ENCODE data around the gene ZNF665. TPM values are rescaled to one million over a fixed set of nuclear protein-coding genes. Genes with fewer than 3 reads are reported as not detected.
"Not testable (repeated sequence)": the region's sequence is repeated elsewhere in the genome, so short reads cannot be mapped to it uniquely, and the experiment has no call there.

Gene ZNF665
- polyA plus RNA-seq (2013), result 3.2 and 3.7 TPM in 2 replicates

GRCh38 chr19:53192771-53193534 lies at the start of gene ZNF665:
Gene ZNF665 (minus strand): TSS chr19:53193358. CDS start chr19:53182898, 10,460 bp downstream.
- H2BK120ac ChIP-seq (ENCODE audit: insufficient read depth, low read length, poor library complexity), result peak within 1 kb of the TSS; percentile 64
- peak within 1 kb of the TSS; percentile 61 for H4K91ac ChIP-seq (ENCODE audit: low read depth, low read length)
- peak; percentile 81 to 88 for DNase-seq
- H2AK5ac ChIP-seq (ENCODE audit: low read length), result peak within 1 kb of the TSS; percentile 58
- no peaks in the 10 kb centered on the region for H3K27me3 ChIP-seq (ENCODE audit: insufficient read depth, low read length)
- peak within 1 kb of the TSS; percentile 90 for H3K4me3 ChIP-seq (ENCODE audit: low read depth, low read length)
- H3K27ac ChIP-seq (ENCODE audit: low read depth, low read length), result peak within 1 kb of the TSS; percentile 54
- peak within 1 kb of the TSS; percentile 68 for H4K12ac ChIP-seq (ENCODE audit: low read depth, low read length)
- peaks cover 8% of the 10 kb centered on the region for H3K79me2 ChIP-seq (ENCODE audit: control insufficient read depth, insufficient read depth, low read length, poor library complexity)
- peak within 1 kb of the TSS; percentile 98 for H3K4me2 ChIP-seq (ENCODE audit: low read length)
- peak within 1 kb of the TSS; percentile 26 for H2BK5ac ChIP-seq (ENCODE audit: low read depth, low read length, poor library complexity)
- peak within 1 kb of the TSS; percentile 56 for H3K4ac ChIP-seq (ENCODE audit: low read depth, low read length)
- peaks cover 1 to 3% of the 10 kb centered on the region in 2 experiments for H3K36me3 ChIP-seq (ENCODE audit: control insufficient read depth in 1 of 2, insufficient read depth in 2 of 2, low read length in 2 of 2)
- peak within 1 kb of the TSS; percentile 80 for H4K8ac ChIP-seq (ENCODE audit: low read depth, low read length)
- H3K79me1 ChIP-seq (ENCODE audit: low read length), result peaks cover 10% of the 10 kb centered on the region
- H2BK12ac ChIP-seq (ENCODE audit: low read length), result peak within 1 kb of the TSS; percentile 23
- peak within 1 kb of the TSS; percentile 73 for H2AFZ ChIP-seq (ENCODE audit: insufficient read depth, low read length, poor library complexity)
- WGBS (ENCODE audit: extremely low coverage, insufficient coverage, insufficient read length), result no CpG with 5 or more reads among the region's 53 CpGs
- H3K18ac ChIP-seq (ENCODE audit: low read length), result peak within 1 kb of the TSS; percentile 79
- H3K4me1 ChIP-seq (ENCODE audit: control insufficient read depth in 1 of 2, insufficient read depth in 2 of 2, low read length in 2 of 2), result peaks cover 3 to 5% of the 10 kb centered on the region in 2 experiments
- peaks cover 7% of the 10 kb centered on the region for H3K9me3 ChIP-seq (ENCODE audit: insufficient read depth, low read depth, low read length)
- no peak within 1 kb of the TSS for H3K23ac ChIP-seq (ENCODE audit: low read length)
- H3K9ac ChIP-seq (ENCODE audit: low read length), result peak within 1 kb of the TSS; percentile 87
- H3K14ac ChIP-seq (ENCODE audit: low read length), result peak within 1 kb of the TSS; percentile 77

- no peak overlapping the region for H2BK120ac ChIP-seq (ENCODE audit: insufficient read depth, low read length, poor library complexity)
- no peak overlapping the region for H3K18ac ChIP-seq (ENCODE audit: low read length)
- no peak overlapping the region for H2BK12ac ChIP-seq (ENCODE audit: low read length)
- H3K79me2 ChIP-seq (ENCODE audit: control insufficient read depth, insufficient read depth, low read length, poor library complexity), result no peaks in the 10 kb centered on the region
- H3K9me3 ChIP-seq (ENCODE audit: insufficient read depth, low read depth, low read length), result peaks cover 18% of the 10 kb centered on the region
- no peak overlapping the region for H2AFZ ChIP-seq (ENCODE audit: insufficient read depth, low read length, poor library complexity)
- no peak overlapping the region for H3K4me2 ChIP-seq (ENCODE audit: low read length)
- H4K8ac ChIP-seq (ENCODE audit: low read depth, low read length), result no peak overlapping the region
- H2AK5ac ChIP-seq (ENCODE audit: low read length), result no peak overlapping the region
- H3K27ac ChIP-seq (ENCODE audit: low read depth, low read length), result no peak overlapping the region
- no peak overlapping the region for H4K91ac ChIP-seq (ENCODE audit: low read depth, low read length)
- H3K4ac ChIP-seq (ENCODE audit: low read depth, low read length), result no peak overlapping the region
- no CpG with 5 or more reads among the region's 4 CpGs for WGBS (ENCODE audit: extremely low coverage, insufficient coverage, insufficient read length)
- H2BK5ac ChIP-seq (ENCODE audit: low read depth, low read length, poor library complexity), result no peak overlapping the region
- no peak overlapping the region for H3K23ac ChIP-seq (ENCODE audit: low read length)
- H3K4me3 ChIP-seq (ENCODE audit: low read depth, low read length), result no peak overlapping the region
- H3K9ac ChIP-seq (ENCODE audit: low read length), result no peak overlapping the region
- DNase-seq, result no peak
- H4K12ac ChIP-seq (ENCODE audit: low read depth, low read length), result no peak overlapping the region
- H3K27me3 ChIP-seq (ENCODE audit: insufficient read depth, low read length), result no peaks in the 10 kb centered on the region
- H3K4me1 ChIP-seq (ENCODE audit: control insufficient read depth in 1 of 2, insufficient read depth in 2 of 2, low read length in 2 of 2), result no peaks in the 10 kb centered on the region
- no peaks in the 10 kb centered on the region for H3K79me1 ChIP-seq (ENCODE audit: low read length)
- no peak overlapping the region for H3K14ac ChIP-seq (ENCODE audit: low read length)
- H3K36me3 ChIP-seq (ENCODE audit: control insufficient read depth in 1 of 2, insufficient read depth in 2 of 2, low read length in 2 of 2), result peaks cover 7 to 10% of the 10 kb centered on the region in 2 experiments
These were observed 44.1 kb upstream of the ZNF665 start for GRCh38 chr19:53237114-53237777.

- Histone ChIP-seq H4K91ac (ENCODE audit: low read depth, low read length) (no peak overlapping the region), H3K4me3 (ENCODE audit: low read depth, low read length) (no peak overlapping the region), H2AK5ac (ENCODE audit: low read length) (no peak overlapping the region), H3K4me1 (ENCODE audit: control insufficient read depth in 1 of 2, insufficient read depth in 2 of 2, low read length in 2 of 2) (no peaks in the 10 kb centered on the region), H3K27ac (ENCODE audit: low read depth, low read length) (no peak overlapping the region), H3K9ac (ENCODE audit: low read length) (no peak overlapping the region), H3K18ac (ENCODE audit: low read length) (no peak overlapping the region), H3K79me1 (ENCODE audit: low read length) (no peaks in the 10 kb centered on the region), H4K12ac (ENCODE audit: low read depth, low read length) (no peak overlapping the region), H3K4ac (ENCODE audit: low read depth, low read length) (no peak overlapping the region), H3K4me2 (ENCODE audit: low read length) (no peak overlapping the region), H3K9me3 (ENCODE audit: insufficient read depth, low read depth, low read length) (peaks cover 14% of the 10 kb centered on the region), H4K8ac (ENCODE audit: low read depth, low read length) (no peak overlapping the region), H3K27me3 (ENCODE audit: insufficient read depth, low read length) (no peaks in the 10 kb centered on the region), H2BK120ac (ENCODE audit: insufficient read depth, low read length, poor library complexity) (no peak overlapping the region), H3K36me3 (ENCODE audit: control insufficient read depth in 1 of 2, insufficient read depth in 2 of 2, low read length in 2 of 2) (no peaks in the 10 kb centered on the region), H2AFZ (ENCODE audit: insufficient read depth, low read length, poor library complexity) (no peak overlapping the region), H3K23ac (ENCODE audit: low read length) (no peak overlapping the region), H3K79me2 (ENCODE audit: control insufficient read depth, insufficient read depth, low read length, poor library complexity) (no peaks in the 10 kb centered on the region), H3K14ac (ENCODE audit: low read length) (no peak overlapping the region), H2BK12ac (ENCODE audit: low read length) (no peak overlapping the region), H2BK5ac (ENCODE audit: low read depth, low read length, poor library complexity) (no peak overlapping the region)
- no peak for DNase-seq
- no CpG with 5 or more reads among the region's 20 CpGs for WGBS (ENCODE audit: extremely low coverage, insufficient coverage, insufficient read length)
These were observed 31.4 kb upstream of the ZNF665 start for GRCh38 chr19:53224606-53225005.

- H2BK5ac ChIP-seq (ENCODE audit: low read depth, low read length, poor library complexity); H2BK120ac ChIP-seq (ENCODE audit: insufficient read depth, low read length, poor library complexity); H4K91ac ChIP-seq (ENCODE audit: low read depth, low read length); H3K4me2 ChIP-seq (ENCODE audit: low read length); H4K8ac ChIP-seq (ENCODE audit: low read depth, low read length); DNase-seq; H2AK5ac ChIP-seq (ENCODE audit: low read length); H3K79me1 ChIP-seq (ENCODE audit: low read length); H3K4me1 ChIP-seq (ENCODE audit: control insufficient read depth in 1 of 2, insufficient read depth in 2 of 2, low read length in 2 of 2); H3K27ac ChIP-seq (ENCODE audit: low read depth, low read length); H3K27me3 ChIP-seq (ENCODE audit: insufficient read depth, low read length); H3K18ac ChIP-seq (ENCODE audit: low read length); H3K4me3 ChIP-seq (ENCODE audit: low read depth, low read length); H3K36me3 ChIP-seq (ENCODE audit: control insufficient read depth in 1 of 2, insufficient read depth in 2 of 2, low read length in 2 of 2); H2BK12ac ChIP-seq (ENCODE audit: low read length); H3K9ac ChIP-seq (ENCODE audit: low read length); H3K79me2 ChIP-seq (ENCODE audit: control insufficient read depth, insufficient read depth, low read length, poor library complexity); H2AFZ ChIP-seq (ENCODE audit: insufficient read depth, low read length, poor library complexity); H3K23ac ChIP-seq (ENCODE audit: low read length); H3K4ac ChIP-seq (ENCODE audit: low read depth, low read length); H4K12ac ChIP-seq (ENCODE audit: low read depth, low read length); H3K14ac ChIP-seq (ENCODE audit: low read length): not testable (repeated sequence)
- H3K9me3 ChIP-seq (ENCODE audit: insufficient read depth, low read depth, low read length), result peaks cover 11% of the 10 kb centered on the region
- no CpG with 5 or more reads among the region's 28 CpGs for WGBS (ENCODE audit: extremely low coverage, insufficient coverage, insufficient read length)
These were observed 29.6 kb upstream of the ZNF665 start for GRCh38 chr19:53222716-53223115.
